ENCODE data around the gene OTOS. TPM values are rescaled to one million over a fixed set of nuclear protein-coding genes. Genes with fewer than 3 reads are reported as not detected.

The OTOS gene
- total and polyA plus RNA-seq, 4 donors: not detected

GRCh38 chr2:240166191-240166590, 25.7 kb upstream of the OTOS start (continued):
- TF ChIP-seq, protein P1, sequence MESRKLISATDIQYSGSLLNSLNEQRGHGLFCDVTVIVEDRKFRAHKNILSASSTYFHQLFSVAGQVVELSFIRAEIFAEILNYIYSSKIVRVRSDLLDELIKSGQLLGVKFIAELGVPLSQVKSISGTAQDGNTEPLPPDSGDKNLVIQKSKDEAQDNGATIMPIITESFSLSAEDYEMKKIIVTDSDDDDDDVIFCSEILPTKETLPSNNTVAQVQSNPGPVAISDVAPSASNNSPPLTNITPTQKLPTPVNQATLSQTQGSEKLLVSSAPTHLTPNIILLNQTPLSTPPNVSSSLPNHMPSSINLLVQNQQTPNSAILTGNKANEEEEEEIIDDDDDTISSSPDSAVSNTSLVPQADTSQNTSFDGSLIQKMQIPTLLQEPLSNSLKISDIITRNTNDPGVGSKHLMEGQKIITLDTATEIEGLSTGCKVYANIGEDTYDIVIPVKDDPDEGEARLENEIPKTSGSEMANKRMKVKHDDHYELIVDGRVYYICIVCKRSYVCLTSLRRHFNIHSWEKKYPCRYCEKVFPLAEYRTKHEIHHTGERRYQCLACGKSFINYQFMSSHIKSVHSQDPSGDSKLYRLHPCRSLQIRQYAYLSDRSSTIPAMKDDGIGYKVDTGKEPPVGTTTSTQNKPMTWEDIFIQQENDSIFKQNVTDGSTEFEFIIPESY (IDR thresholded peaks at IDR 0.05): no peak

GRCh38 chr2:240165661-240166060, 25.2 kb upstream of the OTOS start:
- DNase-seq (ENCODE audit: low spot score): no peak
- Histone ChIP-seq H3K4me3 (ENCODE audit: low read depth in 1 of 3, low read length in 3 of 3) (no peak overlapping the region), H3K9ac (ENCODE audit: low read depth in 1 of 2, low read length in 2 of 2) (no peak overlapping the region), H3K9me3 (ENCODE audit: control insufficient read depth in 4 of 4, low read length in 3 of 4) (no peaks in the 10 kb centered on the region), H3K4me1 (ENCODE audit: control insufficient read depth in 4 of 4, insufficient read depth in 4 of 4, low read length in 3 of 4) (no peaks in the 10 kb centered on the region), H3K27ac (ENCODE audit: low read depth in 1 of 2, low read length in 2 of 2) (no peak overlapping the region), H3K36me3 (ENCODE audit: control insufficient read depth in 4 of 4, insufficient read depth in 3 of 4, low read depth in 1 of 4, low read length in 3 of 4) (no peaks in the 10 kb centered on the region), H3K27me3 (ENCODE audit: control insufficient read depth in 4 of 4, insufficient read depth in 4 of 4, low read length in 3 of 4) (no peaks in the 10 kb centered on the region)
- TF ChIP-seq, protein P2, sequence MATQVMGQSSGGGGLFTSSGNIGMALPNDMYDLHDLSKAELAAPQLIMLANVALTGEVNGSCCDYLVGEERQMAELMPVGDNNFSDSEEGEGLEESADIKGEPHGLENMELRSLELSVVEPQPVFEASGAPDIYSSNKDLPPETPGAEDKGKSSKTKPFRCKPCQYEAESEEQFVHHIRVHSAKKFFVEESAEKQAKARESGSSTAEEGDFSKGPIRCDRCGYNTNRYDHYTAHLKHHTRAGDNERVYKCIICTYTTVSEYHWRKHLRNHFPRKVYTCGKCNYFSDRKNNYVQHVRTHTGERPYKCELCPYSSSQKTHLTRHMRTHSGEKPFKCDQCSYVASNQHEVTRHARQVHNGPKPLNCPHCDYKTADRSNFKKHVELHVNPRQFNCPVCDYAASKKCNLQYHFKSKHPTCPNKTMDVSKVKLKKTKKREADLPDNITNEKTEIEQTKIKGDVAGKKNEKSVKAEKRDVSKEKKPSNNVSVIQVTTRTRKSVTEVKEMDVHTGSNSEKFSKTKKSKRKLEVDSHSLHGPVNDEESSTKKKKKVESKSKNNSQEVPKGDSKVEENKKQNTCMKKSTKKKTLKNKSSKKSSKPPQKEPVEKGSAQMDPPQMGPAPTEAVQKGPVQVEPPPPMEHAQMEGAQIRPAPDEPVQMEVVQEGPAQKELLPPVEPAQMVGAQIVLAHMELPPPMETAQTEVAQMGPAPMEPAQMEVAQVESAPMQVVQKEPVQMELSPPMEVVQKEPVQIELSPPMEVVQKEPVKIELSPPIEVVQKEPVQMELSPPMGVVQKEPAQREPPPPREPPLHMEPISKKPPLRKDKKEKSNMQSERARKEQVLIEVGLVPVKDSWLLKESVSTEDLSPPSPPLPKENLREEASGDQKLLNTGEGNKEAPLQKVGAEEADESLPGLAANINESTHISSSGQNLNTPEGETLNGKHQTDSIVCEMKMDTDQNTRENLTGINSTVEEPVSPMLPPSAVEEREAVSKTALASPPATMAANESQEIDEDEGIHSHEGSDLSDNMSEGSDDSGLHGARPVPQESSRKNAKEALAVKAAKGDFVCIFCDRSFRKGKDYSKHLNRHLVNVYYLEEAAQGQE (IDR thresholded peaks at IDR 0.05): no peak
- no peak for TF ChIP-seq FOXA1 (IDR thresholded peaks at IDR 0.05)
- WGBS: 49% methylated on average over 4 of the region's 4 CpGs

- Histone ChIP-seq H3K36me3 (ENCODE audit: control insufficient read depth in 4 of 4, insufficient read depth in 3 of 4, low read depth in 1 of 4, low read length in 3 of 4) (no peaks in the 10 kb centered on the region), H3K9me3 (ENCODE audit: control insufficient read depth in 4 of 4, low read length in 3 of 4) (no peaks in the 10 kb centered on the region), H3K4me3 (ENCODE audit: low read depth in 1 of 3, low read length in 3 of 3) (no peak overlapping the region), H3K9ac (ENCODE audit: low read depth in 1 of 2, low read length in 2 of 2) (no peak overlapping the region), H3K4me1 (ENCODE audit: control insufficient read depth in 4 of 4, insufficient read depth in 4 of 4, low read length in 3 of 4) (no peaks in the 10 kb centered on the region), H3K27ac (ENCODE audit: low read depth in 1 of 2, low read length in 2 of 2) (no peak overlapping the region), H3K27me3 (ENCODE audit: control insufficient read depth in 4 of 4, insufficient read depth in 4 of 4, low read length in 3 of 4) (no peaks in the 10 kb centered on the region)
- DNase-seq (ENCODE audit: low spot score): no peak
- 87% methylated on average over 10 of the region's 10 CpGs for WGBS
- TF ChIP-seq HNF4G (IDR thresholded peaks at IDR 0.05) (no peak), JUND (IDR thresholded peaks at IDR 0.05) (no peak), SP1 (IDR thresholded peaks at IDR 0.05) (no peak), TAF1 (conservative IDR thresholded peaks at IDR 0.05) (no peak), RXRA (IDR thresholded peaks at IDR 0.05) (no peak), FOXA2 (IDR thresholded peaks at IDR 0.05) (no peak), GABPA (IDR thresholded peaks at IDR 0.05 in 1 of 2, conservative IDR thresholded peaks at IDR 0.05 in 1 of 2) (no peak), HNF4A (conservative IDR thresholded peaks at IDR 0.05) (no peak), YY1 (IDR thresholded peaks at IDR 0.05) (no peak), CTCF (IDR thresholded peaks at IDR 0.05; ENCODE audit: low read depth, low read length, missing input control) (no peak), RAD21 (IDR thresholded peaks at IDR 0.05) (no peak), ATF3 (IDR thresholded peaks at IDR 0.05) (no peak), EGR1 (IDR thresholded peaks at IDR 0.05; ENCODE audit: low read depth in 2 of 2) (no peak), NR2F2 (IDR thresholded peaks at IDR 0.05) (no peak), FOXA1 (IDR thresholded peaks at IDR 0.05) (no peak)
- TF ChIP-seq, protein P2 (IDR thresholded peaks at IDR 0.05): no peak
- TF ChIP-seq, protein P1 (IDR thresholded peaks at IDR 0.05): no peak
- TF ChIP-seq, protein P3, sequence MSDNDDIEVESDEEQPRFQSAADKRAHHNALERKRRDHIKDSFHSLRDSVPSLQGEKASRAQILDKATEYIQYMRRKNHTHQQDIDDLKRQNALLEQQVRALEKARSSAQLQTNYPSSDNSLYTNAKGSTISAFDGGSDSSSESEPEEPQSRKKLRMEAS (IDR thresholded peaks at IDR 0.05): no peak
Observed at GRCh38 chr2:240165034-240165433, 24.6 kb upstream of the OTOS start.

All from liver (tissue), 9 donors.